Activated effector memory CD4-positive, alpha-beta T cell treated with anti-CD3 and anti-CD28 coated beads, Interleukin-2, amount 50 U/mL, for 16 hours (primary cell): ENCODE results near the gene TOB1.

Source experiments
- DNase-seq: peaks from one replicate; pipeline ENCODE4 v3.0.0-alpha.2; 2020

TOB1 gene

DNA sequence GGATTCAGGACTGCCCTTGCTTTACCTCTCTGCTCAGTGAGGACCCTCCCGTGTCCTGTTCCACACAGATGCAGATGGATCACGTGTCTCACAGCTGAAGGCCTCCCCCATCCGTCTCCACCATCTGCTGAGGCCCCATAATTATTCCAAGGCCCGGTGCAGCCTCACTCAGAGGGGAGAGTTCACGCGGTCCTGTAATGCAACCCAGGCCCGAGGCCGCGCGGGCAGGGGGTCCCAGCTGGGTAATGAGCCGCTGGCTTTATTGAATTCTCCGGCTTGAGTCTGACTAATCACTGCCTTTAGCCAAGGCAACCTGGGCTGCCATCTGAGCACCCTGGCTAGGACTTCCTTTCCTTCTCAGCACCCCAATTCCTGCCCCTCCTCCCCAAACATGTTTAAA lies 35.2 kb downstream of the TOB1 start:
- DNase-seq, result peak; percentile 27

DNA sequence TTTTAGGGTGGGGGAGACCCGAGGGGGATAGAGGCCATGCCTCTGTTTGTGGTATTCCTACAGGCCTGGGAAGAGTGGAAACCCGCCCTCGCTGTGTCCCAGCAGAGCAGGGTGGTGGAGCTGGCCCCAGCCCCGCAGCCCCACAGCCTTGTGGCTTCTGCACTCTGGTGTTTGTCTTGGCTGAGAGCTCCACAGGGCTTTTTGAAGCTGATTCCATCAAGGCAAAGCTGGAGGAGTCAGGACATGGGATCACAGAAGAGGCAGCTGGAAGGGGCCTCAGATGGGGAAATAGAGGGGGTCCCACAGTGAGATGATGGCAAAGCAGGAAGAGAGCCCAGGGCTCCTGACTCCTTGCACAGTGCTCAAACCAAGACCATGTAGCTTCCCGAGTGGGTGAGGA lies 35.8 kb downstream of the TOB1 start:
- DNase-seq, result no peak

DNA sequence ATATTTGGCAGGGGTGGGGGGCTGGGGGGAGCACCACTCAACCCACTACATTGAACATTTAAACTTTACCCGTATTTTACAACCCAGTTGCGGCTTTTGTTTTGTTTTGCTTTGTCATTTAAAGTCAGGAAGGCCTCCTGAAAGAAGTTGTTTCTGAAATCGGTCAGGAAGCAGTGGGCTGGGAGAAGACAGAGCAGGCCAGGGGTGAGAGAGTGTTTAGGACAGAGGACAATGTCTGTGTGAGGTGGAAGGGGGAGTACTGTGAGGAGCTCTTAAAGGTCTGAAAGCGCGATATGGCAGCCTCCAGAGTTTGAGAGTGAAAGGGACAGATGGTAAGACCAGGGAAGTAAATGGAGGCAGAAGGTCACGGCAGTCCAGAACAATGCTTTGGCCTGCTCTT lies 36.8 kb downstream of the TOB1 start:
- DNase-seq, result no peak

DNA sequence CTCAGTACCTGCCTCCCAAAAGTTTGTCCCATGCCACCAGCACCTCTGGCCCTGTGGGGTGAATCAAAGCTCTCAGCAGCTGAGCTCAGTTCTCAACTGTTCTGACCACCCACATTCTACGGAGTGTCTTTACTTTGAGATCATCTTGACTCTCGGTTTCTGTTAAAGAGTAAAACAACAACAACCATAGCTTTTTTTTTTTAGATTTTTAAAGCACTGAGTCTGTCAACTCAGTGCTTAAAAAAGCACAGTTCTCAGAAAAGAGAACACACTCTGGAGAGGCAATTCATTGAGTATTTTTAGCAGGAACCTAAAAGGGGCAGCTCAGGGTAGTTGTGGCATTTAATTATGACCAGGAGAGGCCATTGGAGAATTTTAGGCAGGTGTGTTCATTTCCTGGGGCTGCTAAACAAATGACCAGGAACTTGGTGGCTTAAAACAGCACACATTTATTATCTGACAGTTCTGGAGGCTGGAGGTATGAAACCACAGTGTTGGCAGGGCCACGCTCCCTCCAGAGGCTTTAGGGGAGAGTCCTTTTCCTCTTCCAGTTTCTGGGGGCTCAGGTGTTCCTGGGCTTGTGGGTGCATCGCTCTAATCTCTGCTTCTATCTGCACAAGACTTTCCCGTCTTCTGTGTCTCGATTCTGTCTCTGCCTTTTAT lies 37.5 kb downstream of the TOB1 start:
- DNase-seq, result no peak

DNA sequence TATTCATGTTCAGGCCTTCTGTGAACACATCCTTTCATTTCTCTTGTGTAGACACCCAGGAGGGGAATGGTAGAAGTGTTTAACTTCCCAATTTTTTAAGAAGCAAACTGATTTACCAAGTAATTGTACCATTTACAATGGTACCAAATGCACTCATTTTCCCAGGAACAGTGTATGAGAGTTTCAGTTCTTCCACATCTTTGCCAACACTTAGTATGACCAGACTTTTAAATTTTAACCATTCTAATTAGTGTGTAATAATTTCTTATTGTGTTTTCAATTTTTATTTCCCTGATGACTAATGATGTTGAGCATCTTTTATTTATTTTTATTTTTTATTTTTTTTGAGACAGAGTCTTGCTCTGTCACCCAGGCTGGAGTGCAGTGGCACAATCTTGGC lies 41.0 kb downstream of the TOB1 start:
- no peak for DNase-seq

DNA sequence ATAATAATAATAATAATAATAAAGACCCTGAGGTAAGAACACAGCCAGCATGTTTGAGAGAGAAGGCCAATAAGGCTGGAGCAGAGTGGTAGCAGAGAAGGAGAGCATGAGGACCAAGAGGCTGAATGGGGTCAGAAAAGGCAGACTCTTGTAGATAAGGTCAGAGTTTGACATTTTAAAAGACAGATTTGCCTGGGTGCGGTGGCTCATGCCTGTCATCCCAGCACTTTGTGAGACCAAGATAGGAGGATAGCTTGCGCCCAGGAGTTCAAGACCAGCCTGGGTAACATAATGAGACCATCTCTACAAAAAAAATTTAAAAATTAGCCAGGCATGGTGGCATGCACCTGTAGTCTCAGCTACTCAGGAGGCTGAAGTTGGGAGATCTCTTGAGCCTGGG lies 41.7 kb downstream of the TOB1 start:
- DNase-seq, result no peak

DNA sequence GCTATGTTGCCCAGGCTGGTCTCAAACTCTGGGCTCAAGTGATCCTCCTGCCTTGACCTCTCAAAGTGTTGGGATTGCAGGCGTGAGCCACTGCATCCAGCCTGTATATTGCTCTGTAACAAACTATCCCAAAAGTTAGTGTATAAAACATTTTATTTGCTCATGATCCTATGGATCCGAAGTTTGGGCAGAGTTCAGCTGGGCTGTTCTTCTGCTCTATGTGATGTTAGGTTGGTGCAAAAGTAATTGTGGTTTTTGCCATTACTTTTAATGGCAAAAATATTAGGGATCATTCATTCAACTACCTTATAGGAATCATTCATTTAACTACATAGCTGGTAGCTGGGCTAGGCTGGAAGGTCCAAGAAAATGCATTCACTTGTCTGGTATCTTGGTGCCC lies 43.6 kb downstream of the TOB1 start:
- no peak for DNase-seq

DNA sequence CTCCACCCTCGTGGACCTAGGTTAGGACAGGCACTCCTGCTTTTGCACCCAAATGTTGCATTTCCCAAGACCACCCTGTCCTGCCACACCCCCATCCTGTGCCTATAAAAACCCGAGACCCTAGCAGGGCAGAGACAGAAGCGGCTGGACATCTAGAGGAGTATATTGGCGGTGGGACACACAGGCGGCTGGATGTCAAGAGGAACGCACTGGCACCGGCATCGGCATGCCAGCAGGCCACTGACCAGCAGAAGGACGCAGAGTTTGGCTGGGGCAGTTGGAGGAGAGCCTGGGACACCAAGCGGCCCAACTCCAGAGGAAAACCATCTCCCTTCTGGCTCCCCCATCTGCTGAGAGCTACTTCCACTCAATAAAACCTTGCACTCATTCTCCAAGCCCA lies 45.5 kb downstream of the TOB1 start:
- DNase-seq, result no peak

DNA sequence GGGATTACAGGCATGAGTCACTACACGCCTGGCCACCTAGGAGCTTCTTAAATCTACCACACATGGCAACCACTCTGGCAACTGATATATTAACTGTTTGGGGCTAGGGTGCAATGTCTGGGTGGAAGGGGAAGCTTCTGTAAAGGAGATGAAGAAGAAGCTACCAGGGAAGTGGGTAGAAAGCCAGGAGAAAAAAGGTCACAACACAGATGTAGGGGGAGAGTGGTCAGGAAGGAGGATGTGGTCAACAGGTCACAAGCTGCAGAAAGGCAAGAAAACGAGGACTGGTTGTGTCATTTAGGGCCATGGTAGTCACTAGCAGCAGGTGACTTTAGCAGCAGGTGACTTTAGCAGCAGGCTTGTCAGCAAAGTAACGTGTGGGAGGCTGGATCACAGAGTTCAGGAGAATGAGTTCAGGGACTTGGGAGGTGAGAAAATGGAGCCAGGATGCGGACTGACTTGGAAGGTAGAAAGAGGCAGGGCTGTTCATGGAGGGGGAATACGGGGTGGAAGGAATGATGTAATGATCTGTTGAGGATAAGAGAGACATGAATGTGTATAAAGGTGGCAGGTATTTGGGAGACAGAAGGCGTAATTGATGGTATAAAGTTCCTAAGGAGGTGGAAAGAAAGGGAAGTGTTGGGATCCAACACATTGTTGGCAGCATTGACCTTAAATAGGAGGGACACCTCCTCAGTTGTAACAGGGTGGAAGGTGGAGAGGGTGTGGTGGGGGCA lies 47.1 kb downstream of the TOB1 start:
- no peak for DNase-seq

DNA sequence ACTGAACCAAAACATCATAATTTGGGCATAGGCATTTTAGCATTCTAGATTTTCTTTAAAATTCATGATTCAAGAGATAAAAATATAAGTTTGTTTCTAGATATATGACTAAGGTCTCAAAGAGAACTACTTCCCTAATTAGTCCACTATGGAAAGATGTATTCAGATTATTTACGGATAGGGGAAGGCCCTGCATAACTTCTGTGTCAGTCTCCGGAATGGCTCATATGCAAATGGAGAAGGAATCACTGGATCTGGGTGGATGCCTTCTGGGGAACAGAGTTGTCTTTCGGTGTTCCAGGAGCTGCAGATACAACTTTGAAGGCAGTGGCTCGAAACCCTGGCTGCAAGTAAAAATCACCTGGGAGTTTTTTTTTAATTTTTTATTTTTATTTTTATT lies 47.9 kb downstream of the TOB1 start:
- no peak for DNase-seq

DNA sequence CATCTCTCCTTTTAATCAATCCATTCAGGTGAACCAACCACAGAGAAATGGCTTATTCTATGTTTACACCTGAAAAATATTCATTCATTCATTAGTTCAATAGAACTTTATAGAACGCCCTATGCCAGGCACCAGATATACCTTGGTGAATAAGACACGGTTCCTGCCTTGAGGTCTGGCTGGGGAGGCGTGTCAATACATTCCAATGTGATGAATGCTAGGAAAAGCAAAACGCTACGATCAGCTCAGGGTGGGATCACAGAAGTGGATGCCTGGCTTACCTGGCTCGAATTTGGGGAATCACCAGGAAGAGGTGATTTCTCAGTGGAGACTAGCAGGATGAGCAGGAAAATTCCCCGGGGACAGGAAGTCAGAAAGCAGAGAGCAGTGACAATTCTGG lies 48.3 kb downstream of the TOB1 start:
- no peak for DNase-seq

DNA sequence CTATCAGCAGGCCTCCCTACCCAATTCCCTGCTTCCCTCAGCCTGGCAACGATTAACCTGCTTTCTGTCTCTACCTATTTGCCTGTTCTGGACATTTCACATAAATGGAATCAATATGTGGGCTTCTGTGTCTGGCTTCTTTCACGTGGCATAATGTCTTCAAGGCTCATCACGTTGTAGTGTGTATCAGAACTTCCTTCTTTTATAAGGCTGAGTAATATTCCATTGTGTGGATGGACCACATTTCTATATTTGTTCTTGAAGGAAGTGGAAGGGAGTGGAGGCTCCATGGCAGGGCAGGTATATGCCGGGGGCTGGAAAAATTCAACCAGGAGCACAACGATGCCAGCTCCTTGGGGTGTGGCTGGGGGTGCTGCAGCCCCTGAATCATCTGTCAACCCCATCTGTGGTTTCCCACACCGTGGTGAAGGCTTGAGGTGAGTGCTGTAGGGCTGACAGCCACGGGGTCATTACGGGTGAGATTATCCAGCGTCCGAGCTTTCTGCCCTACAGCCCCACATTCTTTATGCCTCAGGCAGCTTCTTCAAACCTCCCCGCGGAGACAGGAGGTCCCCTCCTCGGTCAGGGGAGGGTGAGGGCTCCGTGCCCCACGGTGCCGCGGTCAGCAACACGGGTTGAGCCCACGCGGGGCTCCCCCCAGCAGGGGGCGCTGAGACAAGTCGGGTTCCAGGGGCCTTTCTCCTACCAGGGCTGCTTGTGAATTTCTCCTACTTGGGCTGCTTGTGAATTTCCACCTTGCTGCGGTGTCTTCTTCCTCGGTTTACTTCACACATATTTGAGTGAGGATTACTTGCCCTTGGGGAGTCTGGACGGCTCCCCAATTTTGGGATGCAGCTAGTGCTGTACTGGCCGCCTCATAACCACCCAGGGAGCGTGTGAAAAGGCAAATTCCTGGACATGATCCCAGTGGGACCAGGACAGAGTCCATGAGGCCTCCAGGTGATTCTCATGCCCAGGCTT lies 49.1 kb downstream of the TOB1 start:
- peak; percentile 84 for DNase-seq

DNA sequence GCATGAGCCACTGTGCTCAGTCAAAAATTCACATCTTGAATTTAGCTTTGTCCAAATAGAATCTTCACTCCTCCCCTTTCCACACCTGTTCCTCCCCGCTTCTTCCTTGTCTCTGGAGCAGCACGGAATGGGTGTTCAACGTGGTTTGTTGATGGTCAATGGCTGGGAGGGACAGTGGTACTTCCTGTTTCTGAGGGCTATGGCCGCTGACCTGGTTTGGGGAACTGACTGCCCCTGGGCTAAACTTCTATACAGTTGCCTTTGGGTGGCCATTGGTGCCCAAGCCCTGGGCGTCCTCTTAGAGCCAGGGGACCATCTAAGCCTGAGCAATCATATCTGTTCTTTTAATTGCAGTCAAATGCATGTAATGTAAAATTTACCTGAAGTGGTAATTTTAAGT lies 49.9 kb downstream of the TOB1 start:
- DNase-seq, result no peak

DNA sequence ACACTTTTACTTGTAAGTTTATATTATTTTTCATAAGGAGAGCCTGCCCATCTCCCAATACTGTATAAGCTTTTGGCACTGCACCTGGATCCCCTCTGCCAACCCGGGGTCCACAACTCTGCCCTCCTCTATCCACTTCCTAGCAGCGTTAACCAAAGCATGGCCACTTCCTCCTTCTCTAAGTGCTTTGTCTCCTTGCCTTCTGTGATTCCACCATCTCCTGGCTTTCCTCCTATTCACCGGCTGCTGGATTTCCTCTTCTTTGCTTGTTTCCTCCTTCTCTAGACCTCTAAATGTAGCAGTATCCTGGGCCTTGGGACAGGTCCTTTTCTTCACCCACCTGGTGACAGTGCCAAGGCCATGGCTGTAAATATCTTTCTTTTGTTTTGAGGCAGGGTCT lies 50.8 kb downstream of the TOB1 start:
- DNase-seq, result no peak

DNA sequence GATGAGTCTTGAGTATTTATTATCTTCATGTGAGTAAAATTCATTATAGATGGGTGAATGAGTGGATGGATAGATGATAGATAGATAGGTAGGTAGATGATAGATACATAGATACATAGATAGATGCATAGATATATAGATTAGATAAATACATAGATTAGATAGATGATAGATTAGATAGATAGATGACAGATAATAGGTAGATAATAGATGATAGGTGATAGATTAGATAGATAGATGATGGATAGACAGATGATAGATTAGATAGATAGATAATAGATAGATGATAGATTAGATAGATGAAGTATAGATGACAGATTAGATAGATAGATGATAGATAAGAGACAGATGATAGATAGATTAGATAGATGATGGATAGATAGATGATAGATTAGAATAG lies 52.6 kb downstream of the TOB1 start:
- DNase-seq, result no peak
